NCI-H2107 treated with DMSO at 0.1 percent for 48 hours (cell line): ENCODE measurements around the gene CEP70.
"Not testable (repeated sequence)": the region's sequence is repeated elsewhere in the genome, so short reads cannot be mapped to it uniquely, and the experiment has no call there.

ENCODE experiments used
- DNase-seq: peaks from one replicate; lab custom pipeline; 2025; ENCODE audit not compliant: unreplicated experiment; lab: John Stamatoyannopoulos, UW

The CEP70 gene

GRCh38 chr3:138593488-138594149 lies 441 bp downstream of the CEP70 start:
- no peak for DNase-seq

GRCh38 chr3:138591392-138591791 lies 2.7 kb downstream of the CEP70 start:
- DNase-seq, result no peak

GRCh38 chr3:138588445-138588844 lies 5.6 kb downstream of the CEP70 start:
- DNase-seq, result no peak

GRCh38 chr3:138587374-138587773 lies 6.7 kb downstream of the CEP70 start:
- no peak for DNase-seq

GRCh38 chr3:138578961-138579574 lies 15.0 kb downstream of the CEP70 start:
- DNase-seq, result no peak

- DNase-seq, result no peak
These were observed 15.9 kb downstream of the CEP70 start for GRCh38 chr3:138578141-138578540.

- no peak for DNase-seq
These were observed 20.9 kb downstream of the CEP70 start for GRCh38 chr3:138573138-138573537.

GRCh38 chr3:138569624-138570023 lies 24.4 kb downstream of the CEP70 start:
- DNase-seq, result not testable (repeated sequence)

- no peak for DNase-seq
These were observed 25.0 kb downstream of the CEP70 start for GRCh38 chr3:138569090-138569489.

GRCh38 chr3:138567403-138567802 lies 26.7 kb downstream of the CEP70 start:
- no peak for DNase-seq

GRCh38 chr3:138566293-138566692 lies 27.8 kb downstream of the CEP70 start:
- DNase-seq, result not testable (repeated sequence)

GRCh38 chr3:138562902-138563301 lies 31.2 kb downstream of the CEP70 start:
- DNase-seq, result not testable (repeated sequence)

- no peak for DNase-seq
These were observed 33.6 kb downstream of the CEP70 start for GRCh38 chr3:138560501-138560900.

GRCh38 chr3:138559134-138559533 lies 34.9 kb downstream of the CEP70 start:
- DNase-seq, result no peak

- not testable (repeated sequence) for DNase-seq
These were observed 39.3 kb downstream of the CEP70 start for GRCh38 chr3:138554775-138555174.

- DNase-seq, result not testable (repeated sequence)
These were observed 43.1 kb downstream of the CEP70 start for GRCh38 chr3:138550958-138551357.

- DNase-seq, result no peak
These were observed 44.7 kb downstream of the CEP70 start for GRCh38 chr3:138549179-138549977.

- DNase-seq, result no peak
These were observed 46.6 kb downstream of the CEP70 start for GRCh38 chr3:138547342-138547975.

- no peak for DNase-seq
These were observed 49.5 kb downstream of the CEP70 start for GRCh38 chr3:138544546-138544945.

GRCh38 chr3:138542977-138543376 lies 51.1 kb downstream of the CEP70 start:
- no peak for DNase-seq

GRCh38 chr3:138539352-138539751 lies 54.7 kb downstream of the CEP70 start:
- DNase-seq, result no peak
